ENCODE measurements around the gene ARHGAP19. TPM values are rescaled to one million over a fixed set of nuclear protein-coding genes. Genes with fewer than 3 reads are reported as not detected.
A peak's percentile ranks its signal among the peaks of the same experiment; 100 is the strongest.
"Not testable (repeated sequence)": the region's sequence is repeated elsewhere in the genome, so short reads cannot be mapped to it uniquely, and the experiment has no call there.

ARHGAP19 gene
- total RNA-seq, 1 experiment from 2014 or later, result 11.1 TPM

- DNase-seq (ENCODE audit: low read depth), result no peak
These were observed 11.7 kb downstream of the ARHGAP19 start for GRCh38 chr10:97280783-97281182.

GRCh38 chr10:97279121-97279815, 13.2 kb downstream of the ARHGAP19 start:
- peak; percentile 19 for DNase-seq (ENCODE audit: low read depth)

GRCh38 chr10:97278491-97278989, 13.9 kb downstream of the ARHGAP19 start:
- peak; percentile 60 for DNase-seq (ENCODE audit: low read depth)

- DNase-seq (ENCODE audit: low read depth), result no peak
These were observed 14.9 kb downstream of the ARHGAP19 start for GRCh38 chr10:97277551-97277950.

GRCh38 chr10:97274828-97275227, 17.6 kb downstream of the ARHGAP19 start:
- DNase-seq (ENCODE audit: low read depth), result no peak

- no peak for DNase-seq (ENCODE audit: low read depth)
These were observed 18.7 kb downstream of the ARHGAP19 start for GRCh38 chr10:97273700-97274099.

GRCh38 chr10:97270523-97271154, 21.8 kb downstream of the ARHGAP19 start:
- DNase-seq (ENCODE audit: low read depth), result no peak

GRCh38 chr10:97267671-97268070, 24.8 kb downstream of the ARHGAP19 start:
- no peak for DNase-seq (ENCODE audit: low read depth)

- not testable (repeated sequence) for DNase-seq (ENCODE audit: low read depth)
These were observed 27.3 kb downstream of the ARHGAP19 start for GRCh38 chr10:97265095-97265494.

- no peak for DNase-seq (ENCODE audit: low read depth)
These were observed 28.5 kb downstream of the ARHGAP19 start for GRCh38 chr10:97263971-97264370.

GRCh38 chr10:97261656-97262055, 30.8 kb downstream of the ARHGAP19 start:
- no peak for DNase-seq (ENCODE audit: low read depth)

GRCh38 chr10:97261183-97261582, 31.3 kb downstream of the ARHGAP19 start:
- DNase-seq (ENCODE audit: low read depth), result no peak

GRCh38 chr10:97259119-97259518, 33.3 kb downstream of the ARHGAP19 start:
- no peak for DNase-seq (ENCODE audit: low read depth)

- no peak for DNase-seq (ENCODE audit: low read depth)
These were observed 36.1 kb downstream of the ARHGAP19 start for GRCh38 chr10:97256356-97256755.

GRCh38 chr10:97255512-97256293, 36.7 kb downstream of the ARHGAP19 start:
- DNase-seq (ENCODE audit: low read depth), result no peak

- DNase-seq (ENCODE audit: low read depth), result no peak
These were observed 37.7 kb downstream of the ARHGAP19 start for GRCh38 chr10:97254694-97255093.

- DNase-seq (ENCODE audit: low read depth), result no peak
These were observed 41.5 kb downstream of the ARHGAP19 start for GRCh38 chr10:97250952-97251351.

- no peak for DNase-seq (ENCODE audit: low read depth)
These were observed 48.6 kb downstream of the ARHGAP19 start for GRCh38 chr10:97243836-97244235.

GRCh38 chr10:97238855-97239254, 53.6 kb downstream of the ARHGAP19 start:
- DNase-seq (ENCODE audit: low read depth), result no peak

- DNase-seq (ENCODE audit: low read depth), result no peak
These were observed 57.1 kb downstream of the ARHGAP19 start for GRCh38 chr10:97235353-97235752.

GRCh38 chr10:97234400-97234799, 58.0 kb downstream of the ARHGAP19 start:
- DNase-seq (ENCODE audit: low read depth), result peak; percentile 33

GRCh38 chr10:97230146-97230545, 62.3 kb downstream of the ARHGAP19 start:
- DNase-seq (ENCODE audit: low read depth), result peak; percentile 50
